Liver (tissue), 9 donors: ENCODE results near the gene OR2S2. TPM values are rescaled to one million over a fixed set of nuclear protein-coding genes. Genes with fewer than 3 reads are reported as not detected.

Experiments
- DNase-seq: peaks from one replicate; pipeline ENCODE4 v3.0.0-alpha.2; 2017; ENCODE audit warnings: low spot score
- H3K27ac ChIP-seq, 2 donors: one replicate each; pipeline ENCODE4 v1.7.0; 2013; ENCODE audit warnings: inconsistent platforms in 2 of 2, low read length in 2 of 2, control low read depth in 1 of 2, low read depth in 1 of 2, mild to moderate bottlenecking in 1 of 2
- H3K27me3 ChIP-seq, 4 donors: one replicate each; pipeline versions ENCODE4 v1.6.1 to v1.7.0; 2013; ENCODE audit warnings: low read length in 3 of 4, inconsistent platforms in 1 of 4, mild to moderate bottlenecking in 1 of 4, moderate library complexity in 1 of 4; ENCODE audit not compliant: control insufficient read depth in 4 of 4, insufficient read depth in 4 of 4
- H3K36me3 ChIP-seq, 4 donors: one replicate each; pipeline versions ENCODE4 v1.6.1 to v1.7.0; 2013; ENCODE audit warnings: low read length in 3 of 4, mild to moderate bottlenecking in 3 of 4, low read depth in 1 of 4, moderate library complexity in 1 of 4; ENCODE audit not compliant: control insufficient read depth in 4 of 4, insufficient read depth in 3 of 4
- H3K4me1 ChIP-seq, 4 donors: one replicate each; pipeline versions ENCODE4 v1.6.1 to v1.7.0; 2013; ENCODE audit warnings: low read length in 3 of 4, mild to moderate bottlenecking in 3 of 4, moderate library complexity in 1 of 4; ENCODE audit not compliant: control insufficient read depth in 4 of 4, insufficient read depth in 4 of 4
- H3K4me3 ChIP-seq, 3 donors: one replicate each; pipeline versions ENCODE4 v1.6.1 to v1.7.0; 2013; ENCODE audit warnings: low read length in 3 of 3, control low read depth in 1 of 3, low read depth in 1 of 3, mild to moderate bottlenecking in 1 of 3
- H3K9ac ChIP-seq, 2 donors: one replicate each; pipeline ENCODE4 v1.7.0; 2013; ENCODE audit warnings: low read length in 2 of 2, mild to moderate bottlenecking in 2 of 2, moderate library complexity in 2 of 2, control low read depth in 1 of 2, low read depth in 1 of 2
- H3K9me3 ChIP-seq, 4 donors: one replicate each; pipeline versions ENCODE4 v1.6.1 to v1.7.0; 2013; ENCODE audit warnings: low read length in 3 of 4; ENCODE audit not compliant: control insufficient read depth in 4 of 4
- ATF3 ChIP-seq: IDR thresholded peaks from 2 replicates; pipeline ENCODE4 v1.6.1; 2016; ENCODE audit warnings: antibody characterized with exemption
- CTCF ChIP-seq: fragments of 150-350 bp; IDR thresholded peaks from 2 replicates; pipeline ENCODE4 v1.5.1; 2017; ENCODE audit warnings: improper control_type of control experiment, low read depth, low read length; ENCODE audit not compliant: missing input control
- EGR1 ChIP-seq, 2 donors: IDR thresholded peaks; 2 replicates each; pipeline ENCODE4 v1.6.1; 2016 to 2018; ENCODE audit warnings: antibody characterized with exemption in 2 of 2, low read depth in 2 of 2
- FOXA1 ChIP-seq: IDR thresholded peaks from 2 replicates; pipeline ENCODE4 v1.6.1; 2016; ENCODE audit warnings: antibody characterized with exemption
- GABPA ChIP-seq, 2 donors: IDR thresholded peaks in 1 of 2; conservative IDR thresholded peaks in 1 of 2; 2 replicates each; pipeline ENCODE4 v1.6.1; 2016; ENCODE audit warnings: antibody characterized with exemption in 2 of 2, mild to moderate bottlenecking in 1 of 2, moderate library complexity in 1 of 2
- HNF4A ChIP-seq, 2 donors: conservative IDR thresholded peaks; 2 replicates each; pipeline ENCODE4 v1.6.1; 2016; ENCODE audit warnings: antibody characterized with exemption in 2 of 2, mild to moderate bottlenecking in 2 of 2
- HNF4G ChIP-seq: IDR thresholded peaks from 2 replicates; pipeline ENCODE4 v1.6.1; 2016; ENCODE audit warnings: antibody characterized with exemption
- JUND ChIP-seq, 2 donors: IDR thresholded peaks; 2 replicates each; pipeline ENCODE4 v1.6.1; 2016; ENCODE audit warnings: antibody characterized with exemption in 2 of 2
- MAX ChIP-seq: IDR thresholded peaks from 2 replicates; pipeline ENCODE4 v1.6.1; 2016; ENCODE audit warnings: antibody characterized with exemption
- NR2F2 ChIP-seq: IDR thresholded peaks from 2 replicates; pipeline ENCODE4 v1.6.1; 2016; ENCODE audit warnings: antibody characterized with exemption
- RAD21 ChIP-seq, 2 donors: IDR thresholded peaks; 2 replicates each; pipeline ENCODE4 v1.6.1; 2016; ENCODE audit warnings: antibody characterized with exemption in 2 of 2, mild to moderate bottlenecking in 2 of 2
- REST ChIP-seq: IDR thresholded peaks from 2 replicates; pipeline ENCODE4 v1.6.1; 2016; ENCODE audit warnings: antibody characterized with exemption, mild to moderate bottlenecking
- RXRA ChIP-seq, 2 donors: IDR thresholded peaks; 2 replicates each; pipeline ENCODE4 v1.6.1; 2017 to 2018; ENCODE audit warnings: antibody characterized with exemption in 2 of 2, mild to moderate bottlenecking in 1 of 2
- SP1 ChIP-seq: IDR thresholded peaks from 2 replicates; pipeline ENCODE4 v1.6.1; 2018; ENCODE audit warnings: antibody characterized with exemption, mild to moderate bottlenecking
- TAF1 ChIP-seq: conservative IDR thresholded peaks from 2 replicates; pipeline ENCODE4 v1.6.1; 2016; ENCODE audit warnings: antibody characterized with exemption, mild to moderate bottlenecking
- YY1 ChIP-seq: IDR thresholded peaks from 2 replicates; pipeline ENCODE4 v1.6.1; 2016; ENCODE audit warnings: antibody characterized with exemption, mild to moderate bottlenecking
- ZBTB33 ChIP-seq: IDR thresholded peaks from 2 replicates; pipeline ENCODE4 v1.6.1; 2016; ENCODE audit warnings: antibody characterized with exemption
- WGBS: extraction: QIAGEN DNeasy Blood & Tissue Kit; methylation state at CpG from one replicate; pipeline ENCODE4 v1.1.7; 2013; 5-methylcytosine and 5-hydroxymethylcytosine counted together
- polyA plus RNA-seq, 2 donors: library from polyadenylated mRNA; stranded (reverse) in 1 of 2; unstranded in 1 of 2; fragments of 200-250 nt in 1 of 2; fragments of >200 nt in 1 of 2; fragmentation: Nextera tagmentation in 1 of 2; extraction: Ambion mirVana in 1 of 2; gene quantifications; one replicate each; pipeline versions ENCODE4 v1.2.1 to v1.2.3, GENCODE V29; 2013 to 2015
- total RNA-seq, 2 donors: library from RNA; depleted of rRNA; stranded (reverse); fragments of >200 nt; gene quantifications; one replicate each; pipeline ENCODE4 v1.2.3, GENCODE V29; 2014
- donor health status: healthy.
- donor health status: healthy.
- donor health status: healthy.
- donor health status: healthy.
- donor health status: healthy.

Gene OR2S2
- total and polyA plus RNA-seq, 4 donors, result not detected

GRCh38 chr9:35967042-35967441 is 9.1 kb upstream of the OR2S2 start:
- no peak for TF ChIP-seq SP1
- TF ChIP-seq ATF3, result no peak
- no peak for TF ChIP-seq FOXA1
- TF ChIP-seq RXRA (IDR thresholded peaks at IDR 0.05), result no peak
- no peak for TF ChIP-seq RAD21 (IDR thresholded peaks at IDR 0.05)
- TF ChIP-seq TAF1, result no peak
- no peak for TF ChIP-seq REST
- no peak for TF ChIP-seq YY1
- no peak for TF ChIP-seq NR2F2
- TF ChIP-seq CTCF, result no peak
- Histone ChIP-seq H3K27ac (no peak overlapping the region), H3K4me3 (no peak overlapping the region)

GRCh38 chr9:35966433-35966832 is 8.5 kb upstream of the OR2S2 start:
- Histone ChIP-seq H3K27me3 (peaks cover 0 to 7% (median 1%) of the 10 kb centered on the region in 4 donors), H3K9me3 (no peaks in the 10 kb centered on the region), H3K4me3 (no peak overlapping the region), H3K9ac (no peak overlapping the region), H3K27ac (no peak overlapping the region), H3K36me3 (no peaks in the 10 kb centered on the region), H3K4me1 (no peaks in the 10 kb centered on the region)
- 62% methylated on average over 4 of the region's 4 CpGs for WGBS
- TF ChIP-seq MAX (no peak), HNF4A (conservative IDR thresholded peaks at IDR 0.05) (no peak), JUND (IDR thresholded peaks at IDR 0.05) (no peak), ATF3 (no peak), HNF4G (no peak), FOXA1 (no peak), EGR1 (IDR thresholded peaks at IDR 0.05; ENCODE audit: low read depth in 2 of 2) (no peak), CTCF (no peak), GABPA (IDR thresholded peaks at IDR 0.05 in 1 of 2, conservative IDR thresholded peaks at IDR 0.05 in 1 of 2) (no peak), RAD21 (IDR thresholded peaks at IDR 0.05) (no peak), REST (no peak), NR2F2 (no peak), SP1 (no peak), ZBTB33 (no peak), YY1 (no peak)
- DNase-seq, result no peak

More at GRCh38 chr9:35967042-35967441, 9.1 kb upstream of the OR2S2 start:
- Histone ChIP-seq H3K9ac (no peak overlapping the region), H3K36me3 (no peaks in the 10 kb centered on the region), H3K4me1 (peaks cover 0 to under 1% (median 0%) of the 10 kb centered on the region in 4 donors), H3K9me3 (no peaks in the 10 kb centered on the region), H3K27me3 (peaks cover 0 to 7% (median 3%) of the 10 kb centered on the region in 4 donors)
- no peak for DNase-seq
- 39% methylated on average over 2 of the region's 2 CpGs for WGBS
